ENCODE data around the gene H6PD.

DNA sequence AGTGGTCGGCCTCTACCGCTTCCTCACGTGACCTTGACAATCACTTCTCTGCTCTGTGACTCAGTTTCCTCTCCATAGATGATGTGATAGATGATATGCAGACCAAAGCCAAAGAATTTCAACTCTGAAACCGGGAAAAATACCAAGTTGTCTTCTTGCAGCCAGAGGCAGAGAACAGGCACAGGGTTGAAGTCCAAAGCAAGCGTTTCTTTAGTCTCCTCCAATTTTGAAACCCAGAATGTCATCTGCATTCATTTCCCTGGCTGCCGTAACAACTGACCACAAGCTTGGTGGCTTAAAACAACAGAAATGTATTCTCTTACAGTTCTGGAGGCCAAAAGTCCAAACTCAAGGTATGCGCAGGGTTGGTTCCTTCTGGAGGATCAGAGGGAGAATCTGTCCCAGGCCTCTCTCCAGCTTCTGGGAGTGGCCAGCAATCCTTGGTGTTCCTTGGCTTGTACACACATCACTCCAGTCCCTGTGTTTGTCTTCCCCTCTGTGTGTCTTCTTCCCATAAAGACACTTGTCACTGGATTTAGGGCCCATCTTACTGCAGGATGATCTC, 30.3 kb upstream of the H6PD start:
- no peak for TF ChIP-seq POLR2AphosphoS5 (IDR thresholded peaks at IDR 0.05; ENCODE audit: low read depth)
- TF ChIP-seq EZH2 (IDR thresholded peaks at IDR 0.05; ENCODE audit: low read depth, unreplicated experiment), result no peak
- TF ChIP-seq, protein P1, sequence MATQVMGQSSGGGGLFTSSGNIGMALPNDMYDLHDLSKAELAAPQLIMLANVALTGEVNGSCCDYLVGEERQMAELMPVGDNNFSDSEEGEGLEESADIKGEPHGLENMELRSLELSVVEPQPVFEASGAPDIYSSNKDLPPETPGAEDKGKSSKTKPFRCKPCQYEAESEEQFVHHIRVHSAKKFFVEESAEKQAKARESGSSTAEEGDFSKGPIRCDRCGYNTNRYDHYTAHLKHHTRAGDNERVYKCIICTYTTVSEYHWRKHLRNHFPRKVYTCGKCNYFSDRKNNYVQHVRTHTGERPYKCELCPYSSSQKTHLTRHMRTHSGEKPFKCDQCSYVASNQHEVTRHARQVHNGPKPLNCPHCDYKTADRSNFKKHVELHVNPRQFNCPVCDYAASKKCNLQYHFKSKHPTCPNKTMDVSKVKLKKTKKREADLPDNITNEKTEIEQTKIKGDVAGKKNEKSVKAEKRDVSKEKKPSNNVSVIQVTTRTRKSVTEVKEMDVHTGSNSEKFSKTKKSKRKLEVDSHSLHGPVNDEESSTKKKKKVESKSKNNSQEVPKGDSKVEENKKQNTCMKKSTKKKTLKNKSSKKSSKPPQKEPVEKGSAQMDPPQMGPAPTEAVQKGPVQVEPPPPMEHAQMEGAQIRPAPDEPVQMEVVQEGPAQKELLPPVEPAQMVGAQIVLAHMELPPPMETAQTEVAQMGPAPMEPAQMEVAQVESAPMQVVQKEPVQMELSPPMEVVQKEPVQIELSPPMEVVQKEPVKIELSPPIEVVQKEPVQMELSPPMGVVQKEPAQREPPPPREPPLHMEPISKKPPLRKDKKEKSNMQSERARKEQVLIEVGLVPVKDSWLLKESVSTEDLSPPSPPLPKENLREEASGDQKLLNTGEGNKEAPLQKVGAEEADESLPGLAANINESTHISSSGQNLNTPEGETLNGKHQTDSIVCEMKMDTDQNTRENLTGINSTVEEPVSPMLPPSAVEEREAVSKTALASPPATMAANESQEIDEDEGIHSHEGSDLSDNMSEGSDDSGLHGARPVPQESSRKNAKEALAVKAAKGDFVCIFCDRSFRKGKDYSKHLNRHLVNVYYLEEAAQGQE (IDR thresholded peaks at IDR 0.05; ENCODE audit: unreplicated experiment), result no peak
- TF ChIP-seq, protein P2, sequence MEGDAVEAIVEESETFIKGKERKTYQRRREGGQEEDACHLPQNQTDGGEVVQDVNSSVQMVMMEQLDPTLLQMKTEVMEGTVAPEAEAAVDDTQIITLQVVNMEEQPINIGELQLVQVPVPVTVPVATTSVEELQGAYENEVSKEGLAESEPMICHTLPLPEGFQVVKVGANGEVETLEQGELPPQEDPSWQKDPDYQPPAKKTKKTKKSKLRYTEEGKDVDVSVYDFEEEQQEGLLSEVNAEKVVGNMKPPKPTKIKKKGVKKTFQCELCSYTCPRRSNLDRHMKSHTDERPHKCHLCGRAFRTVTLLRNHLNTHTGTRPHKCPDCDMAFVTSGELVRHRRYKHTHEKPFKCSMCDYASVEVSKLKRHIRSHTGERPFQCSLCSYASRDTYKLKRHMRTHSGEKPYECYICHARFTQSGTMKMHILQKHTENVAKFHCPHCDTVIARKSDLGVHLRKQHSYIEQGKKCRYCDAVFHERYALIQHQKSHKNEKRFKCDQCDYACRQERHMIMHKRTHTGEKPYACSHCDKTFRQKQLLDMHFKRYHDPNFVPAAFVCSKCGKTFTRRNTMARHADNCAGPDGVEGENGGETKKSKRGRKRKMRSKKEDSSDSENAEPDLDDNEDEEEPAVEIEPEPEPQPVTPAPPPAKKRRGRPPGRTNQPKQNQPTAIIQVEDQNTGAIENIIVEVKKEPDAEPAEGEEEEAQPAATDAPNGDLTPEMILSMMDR (conservative IDR thresholded peaks at IDR 0.05; ENCODE audit: low read depth in 2 of 2), result no peak
- TF ChIP-seq EZH2phosphoT487 (IDR thresholded peaks at IDR 0.05; ENCODE audit: unreplicated experiment), result no peak
- no peak for TF ChIP-seq CREB1 (CRISPR knock-in tag; IDR thresholded peaks at IDR 0.05; ENCODE audit: low read depth)
- TF ChIP-seq NANOG (IDR thresholded peaks at IDR 0.05; ENCODE audit: borderline replicate concordance), result no peak
- no peak for TF ChIP-seq JUNB (IDR thresholded peaks at IDR 0.05; ENCODE audit: unreplicated experiment)
- TF ChIP-seq, protein P3, sequence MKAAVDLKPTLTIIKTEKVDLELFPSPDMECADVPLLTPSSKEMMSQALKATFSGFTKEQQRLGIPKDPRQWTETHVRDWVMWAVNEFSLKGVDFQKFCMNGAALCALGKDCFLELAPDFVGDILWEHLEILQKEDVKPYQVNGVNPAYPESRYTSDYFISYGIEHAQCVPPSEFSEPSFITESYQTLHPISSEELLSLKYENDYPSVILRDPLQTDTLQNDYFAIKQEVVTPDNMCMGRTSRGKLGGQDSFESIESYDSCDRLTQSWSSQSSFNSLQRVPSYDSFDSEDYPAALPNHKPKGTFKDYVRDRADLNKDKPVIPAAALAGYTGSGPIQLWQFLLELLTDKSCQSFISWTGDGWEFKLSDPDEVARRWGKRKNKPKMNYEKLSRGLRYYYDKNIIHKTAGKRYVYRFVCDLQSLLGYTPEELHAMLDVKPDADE (IDR thresholded peaks at IDR 0.05), result no peak
- no peak for TF ChIP-seq STAT1 (IDR thresholded peaks at IDR 0.05; ENCODE audit: unreplicated experiment)
- no peak for TF ChIP-seq ZNF114 (CRISPR knock-in tag; IDR thresholded peaks at IDR 0.05)
- TF ChIP-seq ZNF331 (CRISPR knock-in tag; IDR thresholded peaks at IDR 0.05; ENCODE audit: low read depth), result no peak
